Measurements from ENCODE around the gene DNER. TPM values are rescaled to one million over a fixed set of nuclear protein-coding genes. Genes with fewer than 3 reads are reported as not detected.

DNER gene
- total RNA-seq, 2 donors from 2014 or later = 0.11 to 0.18 TPM

DNA sequence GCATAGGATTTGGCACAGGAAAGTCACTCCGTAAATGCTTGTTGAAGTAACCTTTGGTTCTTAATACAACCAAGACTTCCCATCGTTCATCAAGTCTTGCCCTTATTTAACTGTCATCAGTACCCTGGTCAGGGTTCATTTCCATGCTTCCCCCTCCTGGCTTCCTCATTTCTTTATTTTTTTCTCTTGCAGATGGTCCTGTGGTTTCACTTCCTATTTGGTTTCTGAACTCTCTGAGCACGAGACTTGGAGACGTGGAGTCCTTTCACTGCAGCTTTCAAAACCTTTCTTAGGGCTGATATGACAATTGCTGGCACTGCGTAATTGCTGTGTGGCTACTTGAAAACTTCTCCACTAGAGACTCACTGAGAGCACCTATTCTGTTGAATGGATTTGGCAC lies 383.4 kb downstream of the DNER start:
- H3K9ac ChIP-seq (ENCODE audit: extremely low read depth, low read length, poor library complexity, severe bottlenecking) = no peak overlapping the region
- no peak overlapping the region for H3K4me3 ChIP-seq (ENCODE audit: low read length)
- no peak overlapping the region for H3K27ac Mint-ChIP-seq
- H3K9me3 Mint-ChIP-seq = no peaks in the 10 kb centered on the region
- no peaks in the 10 kb centered on the region for H3K36me3 Mint-ChIP-seq (ENCODE audit: low read depth)
- no peaks in the 10 kb centered on the region for H3K9me3 ChIP-seq (ENCODE audit: control insufficient read depth, low read length)
- no peaks in the 10 kb centered on the region for H3K4me1 ChIP-seq (ENCODE audit: control insufficient read depth, insufficient read depth, low read length)
- WGBS, 2 experiments (ENCODE audit: insufficient coverage in 1 of 2, insufficient read length in 1 of 2) = 91 to 98% methylated on average over 4 to 5 of the region's 5 CpGs
- no peak overlapping the region for H3K27ac ChIP-seq (ENCODE audit: low read depth, low read length)
- peaks cover 8% of the 10 kb centered on the region for H3K4me1 Mint-ChIP-seq
- DNase-seq = no peak
- peaks cover 2% of the 10 kb centered on the region for H3K27me3 Mint-ChIP-seq (ENCODE audit: insufficient read depth)
- H3K27me3 ChIP-seq (ENCODE audit: control insufficient read depth, insufficient read depth, low read length, poor library complexity, severe bottlenecking) = no peaks in the 10 kb centered on the region
- H3K36me3 ChIP-seq (ENCODE audit: control insufficient read depth, insufficient read depth, low read length) = no peaks in the 10 kb centered on the region
- TF ChIP-seq, protein P1, sequence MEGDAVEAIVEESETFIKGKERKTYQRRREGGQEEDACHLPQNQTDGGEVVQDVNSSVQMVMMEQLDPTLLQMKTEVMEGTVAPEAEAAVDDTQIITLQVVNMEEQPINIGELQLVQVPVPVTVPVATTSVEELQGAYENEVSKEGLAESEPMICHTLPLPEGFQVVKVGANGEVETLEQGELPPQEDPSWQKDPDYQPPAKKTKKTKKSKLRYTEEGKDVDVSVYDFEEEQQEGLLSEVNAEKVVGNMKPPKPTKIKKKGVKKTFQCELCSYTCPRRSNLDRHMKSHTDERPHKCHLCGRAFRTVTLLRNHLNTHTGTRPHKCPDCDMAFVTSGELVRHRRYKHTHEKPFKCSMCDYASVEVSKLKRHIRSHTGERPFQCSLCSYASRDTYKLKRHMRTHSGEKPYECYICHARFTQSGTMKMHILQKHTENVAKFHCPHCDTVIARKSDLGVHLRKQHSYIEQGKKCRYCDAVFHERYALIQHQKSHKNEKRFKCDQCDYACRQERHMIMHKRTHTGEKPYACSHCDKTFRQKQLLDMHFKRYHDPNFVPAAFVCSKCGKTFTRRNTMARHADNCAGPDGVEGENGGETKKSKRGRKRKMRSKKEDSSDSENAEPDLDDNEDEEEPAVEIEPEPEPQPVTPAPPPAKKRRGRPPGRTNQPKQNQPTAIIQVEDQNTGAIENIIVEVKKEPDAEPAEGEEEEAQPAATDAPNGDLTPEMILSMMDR (conservative IDR thresholded peaks at IDR 0.05) = no peak
- H3K4me3 Mint-ChIP-seq = no peak overlapping the region

DNA sequence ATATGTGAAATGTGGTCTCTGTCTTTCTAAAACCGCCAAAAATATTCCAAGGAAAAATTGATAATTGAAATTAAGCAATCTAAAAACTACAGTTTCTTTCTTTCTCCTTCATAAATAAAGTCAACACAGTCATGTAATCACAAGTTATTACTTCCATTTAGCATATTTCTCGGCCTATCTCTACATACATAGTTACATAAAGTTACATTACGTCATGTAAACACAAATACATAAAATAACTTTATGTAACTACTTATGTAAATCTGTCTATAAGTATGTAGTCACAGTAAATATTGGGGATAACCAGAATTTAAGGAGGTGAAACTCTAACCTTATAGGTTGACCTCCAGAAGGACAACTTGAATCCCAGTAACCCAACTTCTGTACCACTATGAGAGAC lies 394.8 kb downstream of the DNER start:
- H3K9ac ChIP-seq (ENCODE audit: extremely low read depth, low read length, poor library complexity, severe bottlenecking) = no peak overlapping the region
- no peak overlapping the region for H3K4me3 ChIP-seq (ENCODE audit: low read length)
- no peaks in the 10 kb centered on the region for H3K36me3 ChIP-seq (ENCODE audit: control insufficient read depth, insufficient read depth, low read length)
- H3K27me3 Mint-ChIP-seq (ENCODE audit: insufficient read depth) = no peaks in the 10 kb centered on the region
- H3K9me3 ChIP-seq (ENCODE audit: control insufficient read depth, low read length) = no peaks in the 10 kb centered on the region
- no peaks in the 10 kb centered on the region for H3K9me3 Mint-ChIP-seq
- no peaks in the 10 kb centered on the region for H3K36me3 Mint-ChIP-seq (ENCODE audit: low read depth)
- no peaks in the 10 kb centered on the region for H3K27me3 ChIP-seq (ENCODE audit: control insufficient read depth, insufficient read depth, low read length, poor library complexity, severe bottlenecking)
- 83 to 91% methylated on average over 2 of the region's 3 CpGs for WGBS, 2 experiments (ENCODE audit: insufficient coverage in 1 of 2, insufficient read length in 1 of 2)
- TF ChIP-seq, protein P1 (conservative IDR thresholded peaks at IDR 0.05) = no peak
- no peak overlapping the region for H3K27ac Mint-ChIP-seq
- no peaks in the 10 kb centered on the region for H3K4me1 ChIP-seq (ENCODE audit: control insufficient read depth, insufficient read depth, low read length)
- H3K27ac ChIP-seq (ENCODE audit: low read depth, low read length) = no peak overlapping the region
- no peak for DNase-seq
- no peak overlapping the region for H3K4me3 Mint-ChIP-seq
- no peaks in the 10 kb centered on the region for H3K4me1 Mint-ChIP-seq

DNA sequence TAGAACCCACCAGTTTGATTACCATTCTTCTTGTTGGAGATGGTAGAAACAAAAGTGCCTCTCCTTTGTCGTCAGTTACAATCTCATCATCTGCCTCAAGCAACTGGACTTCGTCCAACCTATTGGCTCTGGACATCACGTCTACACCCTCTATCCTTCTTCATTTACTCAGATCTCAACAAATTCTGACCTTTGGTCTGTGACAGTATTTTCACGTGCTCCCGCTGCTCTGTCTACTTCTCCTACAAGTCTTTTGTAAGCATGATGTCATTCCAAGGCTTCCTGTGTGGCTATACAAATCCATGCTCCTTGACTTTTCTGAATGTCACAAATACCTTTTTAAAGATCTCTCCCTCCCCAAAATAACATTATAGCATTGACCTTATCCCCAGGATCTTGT lies 400.2 kb downstream of the DNER start:
- Mint-ChIP-seq H3K36me3 (ENCODE audit: low read depth) (no peaks in the 10 kb centered on the region), H3K9me3 (no peaks in the 10 kb centered on the region), H3K27me3 (ENCODE audit: insufficient read depth) (no peaks in the 10 kb centered on the region), H3K4me3 (no peak overlapping the region), H3K4me1 (no peaks in the 10 kb centered on the region), H3K27ac (no peak overlapping the region)
- Histone ChIP-seq H3K27me3 (ENCODE audit: control insufficient read depth, insufficient read depth, low read length, poor library complexity, severe bottlenecking) (peaks cover 5% of the 10 kb centered on the region), H3K9me3 (ENCODE audit: control insufficient read depth, low read length) (no peaks in the 10 kb centered on the region), H3K9ac (ENCODE audit: extremely low read depth, low read length, poor library complexity, severe bottlenecking) (no peak overlapping the region), H3K36me3 (ENCODE audit: control insufficient read depth, insufficient read depth, low read length) (no peaks in the 10 kb centered on the region), H3K27ac (ENCODE audit: low read depth, low read length) (no peak overlapping the region), H3K4me3 (ENCODE audit: low read length) (no peak overlapping the region), H3K4me1 (ENCODE audit: control insufficient read depth, insufficient read depth, low read length) (no peaks in the 10 kb centered on the region)
- WGBS, 2 experiments (ENCODE audit: insufficient coverage in 1 of 2, insufficient read length in 1 of 2) = 88 to 94% methylated on average over 5 of the region's 5 CpGs
- DNase-seq = no peak
- TF ChIP-seq, protein P1 (conservative IDR thresholded peaks at IDR 0.05) = no peak
